Measurements from ENCODE around the gene IL1RL1.
"Not testable (repeated sequence)": the region's sequence is repeated elsewhere in the genome, so short reads cannot be mapped to it uniquely, and the experiment has no call there.

Gene IL1RL1

DNA sequence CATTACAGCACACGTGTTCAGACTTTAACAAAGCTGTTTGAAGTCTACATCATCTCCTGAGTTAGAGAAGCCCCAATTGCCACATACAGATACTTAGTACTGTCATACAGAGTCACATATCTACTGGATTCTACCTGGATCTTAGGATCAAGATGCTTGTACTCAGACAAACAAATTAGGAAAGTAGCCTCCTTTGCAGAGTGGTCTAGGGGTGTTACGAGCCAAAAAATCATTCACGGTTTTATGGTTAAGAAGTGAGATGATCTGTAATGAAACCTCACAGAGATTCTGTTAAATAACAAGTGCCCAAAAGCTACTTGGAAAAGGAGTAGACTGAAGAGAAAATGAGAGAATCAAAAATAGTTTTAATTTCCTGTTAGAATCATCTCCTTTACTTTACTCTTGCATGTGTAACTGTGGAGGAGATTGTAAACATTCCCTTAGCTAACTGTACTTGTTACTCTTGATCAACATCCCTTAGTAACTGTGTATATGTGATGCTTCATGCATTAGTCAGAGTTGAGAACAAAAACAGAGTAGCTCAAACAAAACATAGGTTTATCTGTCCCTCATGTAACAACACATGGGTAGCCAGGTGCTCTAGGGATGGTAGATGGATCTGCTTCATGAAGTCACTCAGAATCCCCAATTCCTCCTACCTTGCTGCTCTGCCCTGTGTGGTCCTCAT is 16.4 kb upstream of the IL1RL1 start:
- no peak for DNase-seq (ENCODE audit: low spot score)

DNA sequence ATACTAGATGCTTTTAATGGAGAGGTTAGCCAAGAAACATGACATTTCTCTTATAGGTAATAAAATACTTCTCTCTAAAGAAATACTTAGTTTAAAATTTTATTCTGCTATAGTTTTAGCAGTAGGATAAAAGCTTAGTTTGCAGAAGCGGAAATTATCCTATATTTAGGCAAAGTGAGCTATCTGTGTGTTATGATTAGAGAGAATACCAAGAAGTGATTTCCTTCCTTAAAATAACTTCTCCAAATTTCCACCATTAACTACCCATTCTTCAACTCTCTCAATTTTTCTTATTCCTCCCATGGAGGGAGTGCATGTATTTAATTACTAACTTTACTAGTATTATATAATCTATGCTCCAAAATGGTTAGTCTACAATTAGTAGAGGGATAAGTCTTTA is 15.8 kb upstream of the IL1RL1 start:
- DNase-seq (ENCODE audit: low spot score) = no peak

DNA sequence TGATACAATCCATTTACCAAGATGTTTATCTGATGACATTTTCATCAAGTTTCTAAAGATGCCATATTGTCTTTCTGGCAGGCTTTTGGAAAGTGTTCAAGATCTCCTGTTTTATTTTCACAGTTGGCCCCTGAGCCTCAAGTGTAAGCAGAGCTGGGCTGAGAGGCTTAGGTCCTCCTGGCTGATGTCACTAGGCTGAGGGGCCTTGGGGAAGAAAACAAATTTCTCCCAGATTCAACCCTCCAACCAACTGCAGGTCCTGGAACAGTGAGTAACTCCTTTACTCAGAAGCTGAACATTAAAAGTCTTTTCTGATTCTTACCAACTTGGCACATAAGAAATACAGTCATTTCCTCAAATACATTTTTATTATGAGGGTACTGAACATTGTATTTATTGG is 14.9 kb upstream of the IL1RL1 start:
- no peak for DNase-seq (ENCODE audit: low spot score)

DNA sequence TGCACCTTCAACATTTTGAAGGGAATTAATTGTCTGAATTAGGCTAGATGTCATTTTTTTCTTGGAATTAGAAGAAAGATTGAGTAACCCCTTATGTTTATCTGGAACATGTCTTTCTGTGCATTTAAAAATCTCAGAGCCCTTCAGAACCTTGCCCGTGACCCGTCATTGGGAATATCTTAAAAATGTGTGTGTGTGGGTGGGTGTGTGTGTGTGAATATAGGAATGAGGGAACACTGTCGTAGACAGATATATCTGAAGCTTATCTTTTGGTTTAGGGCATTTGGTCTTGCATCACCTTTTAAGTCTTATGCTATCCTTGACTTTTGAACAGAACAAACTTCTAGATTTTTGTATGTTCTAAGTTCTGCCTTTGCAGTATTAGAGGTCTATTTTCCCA is 13.5 kb upstream of the IL1RL1 start:
- DNase-seq (ENCODE audit: low spot score) = no peak

DNA sequence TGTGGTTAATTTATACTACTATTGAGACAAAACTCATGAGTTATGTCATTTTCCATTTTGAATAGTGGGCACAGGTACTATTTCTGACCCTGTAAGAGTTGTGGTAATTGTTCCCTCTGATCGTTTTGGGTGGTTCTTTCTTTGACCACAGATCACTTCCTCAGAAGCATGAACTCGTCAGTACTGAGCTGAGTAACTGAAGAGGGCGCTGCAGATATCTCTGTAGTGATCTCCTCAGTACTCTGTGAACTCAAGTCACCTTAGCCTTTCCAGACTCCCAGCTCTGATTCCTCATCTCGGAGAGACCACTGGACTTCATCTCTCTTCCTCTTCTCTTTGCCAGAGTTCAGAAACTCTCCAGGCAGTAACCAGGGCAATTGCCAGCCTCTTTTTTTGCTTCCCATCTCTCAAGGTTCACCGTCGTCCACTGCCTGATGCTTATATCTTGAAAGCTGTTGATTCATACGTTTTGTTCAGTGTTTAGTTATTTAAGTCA is 9.4 kb upstream of the IL1RL1 start:
- DNase-seq (ENCODE audit: low spot score) = no peak

DNA sequence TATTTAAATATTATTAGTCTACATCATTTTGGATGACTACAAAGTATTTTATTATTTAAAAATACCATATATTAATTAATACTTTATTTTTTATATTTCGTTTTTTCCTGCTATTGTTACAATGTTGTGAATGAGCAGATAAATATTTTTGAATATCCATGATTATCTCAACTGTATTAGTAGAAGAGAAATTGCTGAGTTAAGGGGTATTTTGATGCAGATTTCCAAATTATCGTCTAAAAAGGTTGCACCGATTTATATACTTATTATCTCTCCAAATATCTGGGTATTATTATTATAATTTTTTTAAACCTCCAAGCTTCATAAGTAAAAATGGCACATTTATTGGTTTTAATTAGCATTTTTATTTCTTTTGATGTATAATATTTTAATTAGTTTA is 8.9 kb upstream of the IL1RL1 start:
- no peak for DNase-seq (ENCODE audit: low spot score)

DNA sequence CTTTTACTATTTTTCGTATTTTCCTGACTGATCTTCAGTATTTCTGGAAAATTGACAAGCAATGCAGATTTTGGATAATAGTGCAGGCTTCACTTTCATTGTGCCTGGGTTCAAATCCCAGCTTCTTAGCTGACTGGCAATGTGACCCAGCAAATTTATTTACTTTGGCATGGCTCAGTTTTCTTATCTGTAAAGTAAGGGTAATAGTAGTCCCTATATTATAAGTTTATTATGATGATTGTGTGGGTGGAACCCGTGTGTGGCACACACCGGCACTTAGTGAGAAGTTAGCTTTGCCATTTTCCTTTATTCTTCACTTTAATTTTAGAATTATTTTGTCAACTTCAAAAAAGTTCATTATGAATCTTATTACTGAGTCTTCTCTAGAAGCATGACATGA is 7.8 kb upstream of the IL1RL1 start:
- DNase-seq (ENCODE audit: low spot score) = no peak

DNA sequence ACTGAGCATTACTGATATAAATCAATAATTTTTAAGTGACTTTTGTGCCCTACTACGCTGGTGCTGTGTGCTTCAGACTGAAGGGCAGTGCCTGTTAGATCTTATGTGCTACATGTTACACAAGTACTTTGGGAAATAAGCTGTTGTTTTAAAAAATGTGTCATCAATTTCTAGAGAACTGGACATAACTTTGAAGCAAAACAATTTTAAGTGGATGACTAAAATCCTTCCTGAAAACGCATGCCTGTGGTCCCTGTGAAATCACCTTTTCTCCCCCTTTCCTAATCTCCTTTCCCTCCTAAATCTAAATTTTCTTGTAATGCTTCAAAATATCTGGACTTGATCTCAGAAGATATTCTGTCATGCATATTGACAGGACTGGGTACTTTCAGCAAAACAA is 7.1 kb upstream of the IL1RL1 start:
- no peak for DNase-seq (ENCODE audit: low spot score)

DNA sequence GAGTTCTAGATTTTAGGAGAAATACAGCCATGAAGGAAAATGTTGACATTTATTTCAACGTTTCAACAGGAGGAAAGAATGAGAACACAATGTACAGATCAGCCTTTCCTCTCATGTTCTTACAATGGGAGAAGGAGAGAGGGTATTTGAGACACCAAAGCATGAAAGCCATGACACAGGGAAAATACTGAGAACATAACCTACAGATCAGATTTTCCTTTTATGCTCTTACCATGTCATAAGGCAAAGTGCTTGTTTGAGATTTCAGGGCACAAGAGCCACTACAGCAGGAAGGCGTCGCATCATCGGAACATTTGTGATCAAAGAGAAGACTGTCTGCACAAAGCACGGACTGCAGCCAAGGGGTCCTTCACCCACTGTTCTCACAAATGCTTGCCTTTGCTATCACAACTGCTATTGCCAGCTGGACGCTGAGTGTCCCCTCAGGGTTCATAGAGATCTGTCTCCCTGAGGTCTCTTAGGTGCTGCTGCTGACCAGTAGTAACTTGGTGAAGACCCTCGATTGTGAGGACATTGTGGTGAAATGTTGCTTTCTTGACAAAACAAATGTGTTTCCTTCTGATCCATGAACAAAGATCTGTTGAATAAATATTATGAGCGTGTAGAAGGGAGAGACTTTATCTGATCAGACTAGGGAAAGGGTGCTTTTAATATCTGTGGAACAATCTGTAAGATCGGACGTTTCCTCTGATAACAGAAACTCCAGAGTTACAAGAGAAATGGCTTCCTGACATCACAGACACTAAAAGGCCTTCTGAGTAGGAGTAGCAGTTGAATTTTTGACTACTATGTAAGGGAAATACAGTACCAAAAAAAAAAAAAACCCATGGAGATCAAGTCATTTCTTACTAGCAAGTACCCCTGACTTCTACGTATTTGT is 6.4 kb upstream of the IL1RL1 start:
- no peak for DNase-seq (ENCODE audit: low spot score)

DNA sequence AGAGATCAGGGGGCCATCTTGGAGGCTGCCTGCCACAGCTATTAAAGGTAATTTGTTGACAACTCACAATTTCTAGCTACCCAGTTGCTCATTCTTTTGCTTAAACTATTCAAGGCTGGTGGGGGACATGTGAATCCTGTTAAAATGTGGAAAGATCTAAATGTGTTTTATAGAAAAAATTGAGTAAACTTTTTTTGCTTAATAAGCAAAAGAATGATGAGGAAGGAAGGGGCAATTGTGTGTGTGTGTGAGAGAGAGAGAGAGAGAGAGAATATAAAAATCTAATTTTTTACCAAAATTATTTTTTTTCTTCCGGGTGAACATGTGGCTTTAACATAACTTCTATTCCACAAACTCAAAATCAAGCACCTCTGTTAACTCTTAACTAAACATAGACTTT is 5.2 kb upstream of the IL1RL1 start:
- DNase-seq (ENCODE audit: low spot score) = no peak

DNA sequence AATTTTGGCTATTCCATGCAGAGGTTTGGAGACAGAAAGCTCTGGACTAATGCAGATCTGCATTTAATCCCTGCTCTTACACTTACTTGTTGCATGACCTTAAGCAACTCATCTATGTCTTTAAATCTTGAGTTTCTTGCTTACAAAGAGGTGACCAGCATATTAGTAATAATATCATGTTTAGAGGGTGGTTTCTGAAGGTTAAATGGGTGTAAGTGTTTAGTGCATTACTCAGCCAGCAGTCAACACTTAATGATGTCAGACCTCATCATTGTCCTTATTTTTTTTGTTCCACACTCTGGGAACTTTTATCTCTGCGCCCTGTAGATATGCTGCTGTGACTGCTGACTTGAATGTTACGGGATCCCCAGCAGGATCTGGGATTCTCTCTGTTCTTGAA is 1.7 kb downstream of the IL1RL1 start:
- DNase-seq (ENCODE audit: low spot score) = no peak

DNA sequence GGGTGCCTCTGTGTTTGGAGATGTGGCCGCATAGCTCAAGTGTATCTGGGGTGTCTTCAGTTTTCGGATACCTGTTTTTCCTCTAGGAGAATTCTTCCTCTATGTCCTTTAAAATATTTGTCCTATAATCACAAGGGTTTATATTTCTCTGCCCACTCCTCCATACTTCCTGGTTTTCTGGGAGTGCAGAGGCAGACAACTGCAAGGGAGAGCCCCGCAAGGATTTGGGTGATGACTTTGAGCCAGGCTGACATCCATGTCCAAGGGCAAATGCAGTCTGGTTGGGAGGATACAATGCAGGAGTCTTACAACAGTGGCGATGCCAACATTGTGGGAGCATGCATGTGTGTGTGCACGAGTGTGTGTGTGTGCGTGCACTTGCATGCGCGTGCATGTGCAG is 2.1 kb downstream of the IL1RL1 start:
- no peak for DNase-seq (ENCODE audit: low spot score)

DNA sequence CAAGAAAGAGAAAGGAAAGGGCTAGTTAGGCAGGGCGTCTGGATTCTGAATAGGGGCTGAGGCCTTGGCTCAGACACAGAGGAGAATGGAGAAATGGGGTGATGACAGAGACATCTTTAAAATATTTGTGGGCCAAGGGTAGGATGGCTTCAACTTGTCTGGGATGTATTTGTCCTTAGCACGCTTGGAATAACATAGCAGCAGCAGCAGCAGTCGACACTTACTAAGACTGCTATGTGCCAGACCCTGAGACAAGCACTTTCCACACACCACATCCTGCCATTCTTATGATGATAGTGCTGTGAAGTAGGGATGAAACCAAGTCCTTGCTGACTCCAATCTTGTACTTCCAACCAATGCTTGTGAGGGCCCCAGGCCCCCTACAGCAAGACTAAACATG is 2.6 kb downstream of the IL1RL1 start:
- DNase-seq (ENCODE audit: low spot score) = no peak

DNA sequence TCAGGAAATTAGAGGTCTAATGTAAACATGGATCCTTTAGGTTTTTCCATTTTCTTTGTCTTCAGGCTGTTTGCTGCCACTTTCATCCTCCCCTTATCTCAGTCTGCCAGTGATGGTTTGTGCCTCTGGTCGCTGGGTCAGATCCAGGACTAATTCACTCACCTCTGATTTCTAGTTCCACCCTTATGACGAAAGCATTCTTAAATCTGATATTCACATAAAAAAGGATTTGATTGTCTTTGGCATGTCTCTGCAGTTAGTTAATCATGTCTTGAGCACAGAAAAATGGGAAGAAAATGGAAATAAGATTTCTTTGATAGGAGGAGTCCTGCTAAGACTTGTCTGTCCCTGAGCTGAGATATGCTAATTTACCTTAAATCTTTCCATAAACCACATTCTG is 4.6 kb downstream of the IL1RL1 start:
- DNase-seq (ENCODE audit: low spot score) = no peak

DNA sequence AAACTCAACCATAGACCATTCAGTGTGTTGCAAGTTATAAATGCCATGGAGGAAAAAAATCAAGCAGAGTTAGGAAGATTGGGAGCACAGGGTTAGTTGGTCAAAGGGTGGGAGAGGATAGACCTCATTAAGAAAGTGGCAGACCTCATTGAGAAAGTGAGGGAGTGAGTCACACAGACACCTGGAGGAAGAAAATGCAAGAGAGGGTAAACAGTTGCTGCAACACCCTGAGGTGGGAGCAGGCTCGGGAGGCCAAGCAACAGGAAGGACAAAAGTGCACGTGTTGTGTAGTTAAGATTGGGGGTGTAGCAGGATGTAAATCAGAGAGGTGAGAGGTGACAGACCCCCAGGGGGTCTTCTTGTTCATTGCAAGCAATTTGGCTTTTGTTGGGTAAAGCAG is 6.4 kb downstream of the IL1RL1 start:
- DNase-seq (ENCODE audit: low spot score) = no peak

DNA sequence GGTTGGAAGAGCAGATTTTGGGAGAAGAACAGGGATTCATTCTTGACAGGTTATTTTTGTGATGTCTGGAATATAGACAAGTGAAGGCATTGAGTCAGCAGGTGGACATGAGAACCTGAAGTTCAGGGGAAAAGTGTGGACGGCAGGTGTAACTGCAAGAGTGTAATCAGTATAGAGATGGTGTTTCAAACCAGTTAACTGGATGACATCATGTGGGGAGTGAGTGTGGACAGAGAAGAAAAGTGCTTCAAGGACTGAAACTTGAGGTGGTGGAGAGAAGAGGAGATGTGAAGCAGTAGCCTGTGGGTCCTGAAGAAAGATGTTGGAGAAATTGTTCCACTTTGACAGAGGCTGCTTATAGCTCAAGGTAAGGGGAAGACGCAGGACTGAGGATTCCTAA is 7.1 kb downstream of the IL1RL1 start:
- DNase-seq (ENCODE audit: low spot score) = no peak

DNA sequence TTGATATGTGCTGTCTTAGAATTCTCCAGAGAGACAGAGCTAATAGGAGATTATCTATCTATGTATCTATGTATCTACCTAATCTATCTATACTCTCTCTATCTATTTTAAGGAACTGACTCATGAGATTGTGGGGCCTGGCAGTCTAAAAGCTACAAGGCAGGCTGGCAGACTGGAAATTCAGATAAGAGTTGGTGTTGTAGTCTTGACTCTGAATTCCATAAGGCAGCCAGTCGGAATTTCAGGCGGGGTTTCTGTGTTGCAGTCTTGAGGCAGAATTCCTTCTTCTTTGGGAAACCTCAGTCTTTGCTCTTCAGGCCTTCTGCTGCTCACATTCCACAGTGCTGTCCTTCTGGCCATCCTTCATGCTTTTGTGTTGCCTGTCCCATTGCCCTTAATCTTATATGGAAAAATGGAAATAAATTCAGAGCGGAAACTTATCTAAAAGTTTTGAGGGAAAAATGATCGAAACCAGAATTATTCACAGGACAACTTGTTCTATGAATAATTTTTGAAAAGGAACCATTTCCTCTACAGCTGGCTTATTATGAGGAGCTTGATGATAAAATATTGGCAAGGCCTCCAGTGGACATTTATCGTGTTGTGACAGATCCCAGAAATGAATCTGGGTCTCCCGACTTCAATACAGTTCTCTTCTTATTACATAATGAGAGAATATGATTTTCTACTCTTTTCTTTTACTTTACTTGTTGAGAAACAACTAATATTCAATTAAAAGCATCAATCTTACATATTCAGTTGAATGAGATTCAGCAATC is 10.8 kb downstream of the IL1RL1 start:
- no peak for DNase-seq (ENCODE audit: low spot score)

DNA sequence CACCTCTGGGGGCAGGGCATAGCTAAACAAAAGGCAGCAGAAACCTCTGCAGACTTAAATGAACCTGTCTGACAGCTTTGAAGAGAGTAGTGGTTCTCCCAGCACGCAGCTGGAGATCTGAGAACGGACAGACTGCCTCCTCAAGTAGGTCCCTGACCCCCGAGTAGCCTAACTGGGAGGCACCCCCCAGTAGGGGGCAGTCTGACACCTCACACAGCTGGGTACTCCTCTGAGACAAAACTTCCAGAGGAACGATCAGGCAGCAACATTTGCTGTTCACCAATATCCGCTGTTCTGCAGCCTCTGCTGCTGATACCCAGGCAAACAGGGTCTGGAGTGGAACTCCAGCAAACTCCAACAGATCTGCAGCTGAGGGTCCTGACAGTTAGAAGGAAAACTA is 13.6 kb downstream of the IL1RL1 start:
- not testable (repeated sequence) for DNase-seq (ENCODE audit: low spot score)

DNA sequence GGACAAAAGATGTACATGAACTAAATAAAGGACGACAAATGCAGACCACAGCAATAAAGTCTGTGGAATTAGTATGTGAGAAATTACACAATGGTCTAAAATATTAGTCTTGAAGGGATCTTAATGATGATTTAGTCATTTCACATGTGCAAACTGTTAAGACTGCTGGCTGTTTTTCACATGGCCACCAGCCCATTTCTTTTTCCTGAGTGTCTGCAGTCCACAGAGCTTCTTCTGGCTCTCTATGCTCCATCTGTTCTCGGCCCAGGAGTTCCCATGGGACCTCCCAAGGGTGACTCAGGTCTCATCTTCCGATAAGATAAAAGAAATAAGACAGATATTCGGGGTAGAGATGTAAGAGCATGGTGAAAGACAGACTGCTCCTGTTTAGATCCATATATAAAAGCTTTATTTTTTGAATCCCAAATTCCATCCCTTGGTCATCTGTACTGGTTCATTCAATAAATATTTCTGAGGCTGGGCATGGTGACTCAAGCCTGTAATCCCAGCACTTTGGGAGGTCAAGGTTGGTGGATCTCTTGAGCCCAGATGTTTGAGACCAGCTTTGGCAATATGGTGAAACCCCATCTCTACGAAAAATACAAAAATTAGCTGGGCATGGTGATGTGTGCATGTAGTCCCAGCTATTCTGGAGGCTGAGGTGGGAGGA is 20.1 kb downstream of the IL1RL1 start:
- DNase-seq (ENCODE audit: low spot score) = no peak

DNA sequence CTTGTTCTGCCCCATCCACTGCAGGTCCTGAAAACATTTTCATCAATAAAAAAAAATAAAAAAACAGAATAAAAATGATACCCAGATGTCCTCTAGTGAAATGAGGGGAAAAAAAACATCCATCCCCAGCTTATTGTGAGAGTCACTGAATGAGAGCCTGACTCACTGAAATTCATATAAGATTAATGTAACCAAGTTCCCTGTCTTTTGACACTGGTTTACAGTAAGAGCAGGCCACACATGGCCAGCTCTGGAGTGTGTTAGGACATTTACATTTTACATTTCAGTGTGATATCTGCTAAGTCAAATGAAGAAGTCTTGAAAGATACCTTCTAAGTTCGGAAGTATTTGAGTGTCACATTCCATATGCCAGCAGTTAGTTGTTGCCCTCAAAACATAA is 23.1 kb downstream of the IL1RL1 start:
- no peak for DNase-seq (ENCODE audit: low spot score)

DNA sequence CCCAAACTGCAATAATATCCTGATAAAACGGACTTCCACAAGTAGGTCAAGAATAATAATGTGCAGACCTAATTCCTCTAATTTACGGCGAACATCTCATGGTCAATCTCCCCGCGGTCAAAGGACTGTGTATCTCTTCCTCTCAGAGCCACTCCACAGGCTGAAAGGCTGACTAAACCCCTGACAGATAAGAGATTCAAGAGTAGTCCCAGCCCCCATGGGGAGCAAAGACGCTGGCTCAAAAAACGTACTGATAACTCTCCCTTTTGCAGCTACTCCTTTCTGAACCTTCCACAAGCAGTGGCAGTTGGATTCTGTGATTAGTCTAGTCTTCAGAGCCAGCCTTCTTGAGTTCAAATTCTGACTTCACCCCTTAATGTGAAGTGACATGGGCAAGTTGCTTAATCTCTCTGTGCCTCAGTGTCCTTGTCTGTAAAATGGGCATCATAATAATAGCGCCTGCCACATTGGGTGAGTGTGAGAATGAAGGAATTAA is 24.6 kb downstream of the IL1RL1 start:
- DNase-seq (ENCODE audit: low spot score) = no peak

DNA sequence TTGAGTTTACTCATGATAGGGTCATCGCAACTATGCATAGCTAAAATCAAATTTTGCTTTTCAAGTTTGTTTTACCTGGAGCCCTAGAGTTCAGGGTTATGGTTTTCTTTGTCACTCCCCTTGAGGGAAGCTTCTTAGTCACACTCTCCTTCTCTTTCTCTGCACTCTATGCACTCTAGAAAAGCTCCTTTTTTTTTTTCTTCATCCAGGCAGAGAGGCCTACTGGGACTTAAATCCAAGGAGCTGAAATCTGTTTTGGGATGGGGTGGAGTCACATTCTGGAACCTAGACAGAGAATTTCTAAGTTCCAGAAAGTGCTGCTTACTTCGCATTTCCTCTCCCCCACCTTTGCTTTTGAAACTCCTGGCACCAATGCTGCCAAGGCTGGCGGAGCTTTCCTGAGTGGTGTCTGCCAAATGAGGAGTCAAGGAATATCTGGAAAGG is 25.2 kb downstream of the IL1RL1 start:
- DNase-seq (ENCODE audit: low spot score) = no peak

Measured in left forelimb (tissue), 1 donor.